HEK293T (cell line): ENCODE data around the gene MFSD6.

Source experiments
- ARNT ChIP-seq: fragments of 450-650 bp; IDR thresholded peaks from 2 replicates; pipeline ENCODE4 v1.6.1; 2017; ENCODE audit warnings: mild to moderate bottlenecking
- BHLHE40 ChIP-seq: fragments of 450-650 bp; IDR thresholded peaks from 2 replicates; pipeline ENCODE4 v1.6.1; 2016; ENCODE audit warnings: mild to moderate bottlenecking, moderate library complexity, borderline replicate concordance
- ELF4 ChIP-seq: fragments of 450-650 bp; IDR thresholded peaks from 2 replicates; pipeline ENCODE4 v1.6.1; 2017; ENCODE audit warnings: antibody characterized with exemption
- FOXA1 ChIP-seq: fragments of 450-650 bp; IDR thresholded peaks from 2 replicates; pipeline ENCODE4 v1.6.1; 2016; ENCODE audit warnings: mild to moderate bottlenecking
- FOXK2 ChIP-seq: fragments of 450-650 bp; IDR thresholded peaks from 2 replicates; pipeline ENCODE4 v1.6.1; 2016; ENCODE audit warnings: mild to moderate bottlenecking
- FOXM1 ChIP-seq: fragments of 450-650 bp; IDR thresholded peaks from 2 replicates; pipeline ENCODE4 v1.6.1; 2017; ENCODE audit warnings: mild to moderate bottlenecking, borderline replicate concordance
- L3MBTL2 ChIP-seq: fragments of 450-650 bp; conservative IDR thresholded peaks from 2 replicates; pipeline ENCODE4 v1.6.1; 2016; ENCODE audit warnings: mild to moderate bottlenecking
- NFRKB ChIP-seq: fragments of 450-650 bp; IDR thresholded peaks from 2 replicates; pipeline ENCODE4 v1.6.1; 2016; ENCODE audit warnings: mild to moderate bottlenecking, moderate library complexity
- SP1 ChIP-seq: fragments of 450-650 bp; IDR thresholded peaks from 2 replicates; pipeline ENCODE4 v1.6.1; 2017
- SUZ12 ChIP-seq: fragments of 450-650 bp; IDR thresholded peaks from 2 replicates; pipeline ENCODE4 v1.6.1; 2016; ENCODE audit warnings: mild to moderate bottlenecking

DNA sequence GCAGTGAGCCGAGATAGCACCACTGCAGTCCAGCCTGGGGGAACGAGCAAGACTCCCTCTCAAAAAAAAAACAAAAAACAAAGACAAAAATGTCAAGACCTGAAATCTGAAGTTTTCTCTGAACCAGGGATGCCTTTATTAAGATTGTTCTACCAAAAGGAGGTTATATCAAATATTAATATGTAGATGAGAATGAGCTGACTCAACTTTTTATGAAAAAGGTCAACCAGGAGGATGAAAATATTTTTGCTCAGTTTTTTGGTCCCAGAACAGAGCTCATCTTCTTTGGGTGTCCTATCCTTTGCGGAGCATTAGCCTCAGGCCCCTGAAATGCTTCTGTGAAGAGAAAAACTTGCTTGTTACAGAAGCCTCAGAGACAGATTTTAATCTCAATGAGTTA is 82.3 kb downstream of the MFSD6 start:
- no peak for TF ChIP-seq ELF4
- TF ChIP-seq BHLHE40 = no peak
- no peak for TF ChIP-seq ARNT
- TF ChIP-seq FOXA1 = no peak
- no peak for TF ChIP-seq FOXK2
- TF ChIP-seq SP1 = no peak
- TF ChIP-seq L3MBTL2 = no peak
- TF ChIP-seq SUZ12 = no peak
- no peak for TF ChIP-seq NFRKB
- no peak for TF ChIP-seq FOXM1
